Measurements from ENCODE around the gene SH3BP1.

DNA sequence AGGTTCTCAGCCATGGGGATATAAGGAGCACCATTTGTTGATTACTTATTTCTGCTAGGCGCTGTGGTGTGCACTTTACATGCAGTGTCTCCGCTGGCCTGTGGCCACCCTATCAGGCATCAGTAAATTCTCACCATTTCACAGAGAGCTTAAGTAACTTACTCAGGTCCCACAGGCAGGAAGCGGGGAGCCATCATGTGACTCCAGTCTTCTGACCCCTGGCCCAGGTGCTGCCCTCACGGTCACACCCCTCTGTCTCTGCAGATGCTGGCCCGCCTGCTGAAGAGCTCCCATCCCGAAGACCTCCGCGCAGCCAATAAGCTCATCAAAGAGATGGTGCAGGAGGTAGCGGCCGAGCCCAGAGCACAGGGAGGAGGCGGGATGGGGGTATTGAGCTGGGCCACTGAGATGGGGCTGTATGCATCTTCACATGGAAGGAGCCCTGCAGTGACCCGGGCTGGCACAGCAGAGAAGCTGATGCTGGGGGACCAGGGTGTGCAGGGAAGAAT, 18.1 kb upstream of the SH3BP1 start:
- TF ChIP-seq, protein P1, sequence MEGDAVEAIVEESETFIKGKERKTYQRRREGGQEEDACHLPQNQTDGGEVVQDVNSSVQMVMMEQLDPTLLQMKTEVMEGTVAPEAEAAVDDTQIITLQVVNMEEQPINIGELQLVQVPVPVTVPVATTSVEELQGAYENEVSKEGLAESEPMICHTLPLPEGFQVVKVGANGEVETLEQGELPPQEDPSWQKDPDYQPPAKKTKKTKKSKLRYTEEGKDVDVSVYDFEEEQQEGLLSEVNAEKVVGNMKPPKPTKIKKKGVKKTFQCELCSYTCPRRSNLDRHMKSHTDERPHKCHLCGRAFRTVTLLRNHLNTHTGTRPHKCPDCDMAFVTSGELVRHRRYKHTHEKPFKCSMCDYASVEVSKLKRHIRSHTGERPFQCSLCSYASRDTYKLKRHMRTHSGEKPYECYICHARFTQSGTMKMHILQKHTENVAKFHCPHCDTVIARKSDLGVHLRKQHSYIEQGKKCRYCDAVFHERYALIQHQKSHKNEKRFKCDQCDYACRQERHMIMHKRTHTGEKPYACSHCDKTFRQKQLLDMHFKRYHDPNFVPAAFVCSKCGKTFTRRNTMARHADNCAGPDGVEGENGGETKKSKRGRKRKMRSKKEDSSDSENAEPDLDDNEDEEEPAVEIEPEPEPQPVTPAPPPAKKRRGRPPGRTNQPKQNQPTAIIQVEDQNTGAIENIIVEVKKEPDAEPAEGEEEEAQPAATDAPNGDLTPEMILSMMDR (IDR thresholded peaks at IDR 0.05) = no peak
- TF ChIP-seq POLR2A (IDR thresholded peaks at IDR 0.05) (no peak), EP300 (IDR thresholded peaks at IDR 0.05; ENCODE audit: low read depth) (no peak)
